Small intestine (tissue), 7 donors: ENCODE measurements around the gene ZNF664. TPM values are rescaled to one million over a fixed set of nuclear protein-coding genes. Genes with fewer than 3 reads are reported as not detected.

Source experiments
- DNase-seq, 2 donors: peaks; one replicate each; pipeline versions ENCODE4 v3.0.0 to v3.0.0-alpha.2; 2013
- FAIRE-seq: peaks from 2 replicates; lab custom pipeline; 2012; peaks lifted over from hg19 to GRCh38; lab: Jason Lieb, UNC
- H3K27ac ChIP-seq, 3 donors: one replicate each; pipeline ENCODE4 v1.5.1; 2013; ENCODE audit warnings: low read length in 2 of 3, mild to moderate bottlenecking in 2 of 3, control low read depth in 1 of 3, inconsistent platforms in 1 of 3, low read depth in 1 of 3, moderate library complexity in 1 of 3
- H3K27me3 ChIP-seq, 3 donors: one replicate each; pipeline ENCODE4 v1.6.1; 2013; ENCODE audit warnings: low read length in 3 of 3, inconsistent platforms in 1 of 3; ENCODE audit not compliant: control insufficient read depth in 3 of 3, insufficient read depth in 3 of 3
- H3K36me3 ChIP-seq, 3 donors: one replicate each; pipeline ENCODE4 v1.6.1; 2013; ENCODE audit warnings: low read length in 3 of 3, inconsistent platforms in 1 of 3, low read depth in 1 of 3, mild to moderate bottlenecking in 1 of 3, moderate library complexity in 1 of 3; ENCODE audit not compliant: control insufficient read depth in 3 of 3, insufficient read depth in 2 of 3
- H3K4me1 ChIP-seq, 3 donors: one replicate each; pipeline ENCODE4 v1.6.1; 2013; ENCODE audit warnings: low read length in 2 of 3, inconsistent platforms in 1 of 3, low read depth in 1 of 3, mild to moderate bottlenecking in 1 of 3, moderate library complexity in 1 of 3; ENCODE audit not compliant: control insufficient read depth in 3 of 3, insufficient read depth in 2 of 3
- H3K4me3 ChIP-seq, 3 donors: one replicate each; pipeline ENCODE4 v1.5.1; 2013; ENCODE audit warnings: low read length in 3 of 3, control low read depth in 1 of 3, inconsistent platforms in 1 of 3, low read depth in 1 of 3, mild to moderate bottlenecking in 1 of 3, moderate library complexity in 1 of 3
- H3K9me3 ChIP-seq, 2 donors: one replicate each; pipeline ENCODE4 v1.6.1; 2013; ENCODE audit warnings: low read depth in 1 of 2, low read length in 1 of 2; ENCODE audit not compliant: control insufficient read depth in 2 of 2, insufficient read depth in 1 of 2
- whole genome bisulfite sequencing, 3 donors: extraction: QIAGEN DNeasy Blood & Tissue Kit; methylation state at CpG; one replicate each; pipeline ENCODE4 v1.1.7; 2013; 5-methylcytosine and 5-hydroxymethylcytosine counted together
- polyA plus RNA-seq, 4 donors: library from polyadenylated mRNA; stranded (reverse) in 3 of 4; unstranded in 1 of 4; fragments of 200-250 nt in 3 of 4; fragments of 120-200 nt in 1 of 4; gene quantifications; one replicate each; pipeline versions ENCODE4 v1.2.1 to v1.2.3, GENCODE V29; 2013
- donor health status: healthy with polysubstance abuse.
- donor health status: control.
- donor health status: control.
- donor health status: Bipolar disorder and iron deficiency.
- donor health status: healthy.

Gene ZNF664
- polyA plus RNA-seq, 4 donors, result 59.9 to 147 (median 92.4) TPM

- no peak for FAIRE-seq
- DNase-seq, result no peak
- Histone ChIP-seq H3K36me3 (peaks cover 0 to 10% (median 0%) of the 10 kb centered on the region in 3 donors), H3K27me3 (no peaks in the 10 kb centered on the region), H3K27ac (no peak overlapping the region), H3K4me3 (no peak overlapping the region), H3K9me3 (peaks cover 0 to 3% of the 10 kb centered on the region in 2 donors), H3K4me1 (no peaks in the 10 kb centered on the region)
- 82 to 86% (median 83%) methylated on average over 7 of the region's 7 CpGs for WGBS, 3 donors
These were observed 51.8 kb downstream of the ZNF664 start for GRCh38 chr12:124024776-124025175.

DNA sequence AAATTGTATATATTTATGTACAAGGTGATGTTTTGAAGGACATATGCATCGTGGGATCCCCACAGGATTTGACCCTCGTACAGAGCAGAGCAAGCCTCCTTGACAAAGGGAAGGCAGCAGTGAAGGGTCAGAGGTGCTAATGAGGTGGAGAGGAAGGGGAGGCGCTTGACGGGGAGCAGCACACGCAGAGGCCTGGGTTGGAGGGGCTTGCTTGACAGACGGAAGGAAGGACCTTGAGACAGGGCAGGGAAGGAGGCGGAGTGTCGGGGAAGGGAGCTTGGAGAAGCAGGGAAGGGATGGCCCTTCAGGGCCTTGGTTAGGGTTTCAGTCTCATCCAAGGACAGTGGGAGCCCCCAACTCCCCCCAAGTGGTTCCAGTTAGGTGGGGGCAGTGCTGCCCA, 52.6 kb downstream of the ZNF664 start:
- FAIRE-seq, result no peak
- WGBS, 3 donors, result 81 to 84% (median 83%) methylated on average over 8 of the region's 8 CpGs

DNA sequence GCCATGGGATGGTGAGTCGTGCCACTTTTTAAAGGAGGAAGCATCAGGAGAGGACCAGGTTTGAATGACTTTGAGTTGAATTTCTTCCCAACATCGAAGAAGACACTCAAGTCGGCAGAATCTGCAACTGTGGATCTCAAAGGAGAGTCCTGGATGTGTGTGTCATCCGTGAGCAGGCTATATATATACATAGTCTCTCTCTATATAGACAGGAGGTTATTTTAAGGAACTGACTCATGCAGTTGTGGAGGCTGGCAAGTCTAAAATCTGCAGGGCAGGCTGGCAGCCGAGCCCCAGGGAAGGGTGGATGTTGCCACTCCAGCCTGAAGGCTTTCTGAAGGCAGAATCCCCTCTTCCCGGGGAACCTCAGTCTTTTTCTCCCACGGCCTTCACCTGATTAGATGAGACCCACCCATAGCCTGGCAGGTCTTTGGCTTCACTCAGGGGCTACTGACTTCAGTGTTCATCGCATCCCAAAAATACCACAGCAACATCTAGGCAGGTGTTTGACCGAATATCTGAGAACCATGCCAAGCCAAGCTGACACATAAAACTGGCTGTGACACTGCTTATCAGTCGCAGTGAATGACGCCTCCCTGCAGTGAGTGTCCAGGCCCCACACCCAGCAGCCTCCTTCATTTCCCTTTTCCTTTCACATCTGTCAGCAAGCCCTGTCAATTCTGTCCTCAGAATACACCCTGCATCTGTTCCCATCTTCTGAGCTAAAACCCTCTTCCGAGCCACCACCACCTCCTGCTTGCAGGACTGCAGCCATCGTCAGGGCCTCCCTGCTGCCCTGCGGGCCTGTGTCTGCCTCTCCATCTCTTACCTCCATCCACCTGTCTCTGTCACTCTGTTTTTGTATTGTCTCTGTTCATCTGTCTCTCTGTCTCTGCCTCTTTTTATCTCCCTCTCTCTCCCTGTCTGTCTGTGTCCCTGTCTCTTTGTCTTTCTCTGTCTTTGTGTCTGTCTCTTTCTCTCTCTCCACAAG, 54.0 kb downstream of the ZNF664 start:
- DNase-seq, result no peak
- WGBS, 3 donors, result 83 to 89% (median 88%) methylated on average over 14 of the region's 14 CpGs
- Histone ChIP-seq H3K27me3 (no peaks in the 10 kb centered on the region), H3K36me3 (peaks cover 0 to 14% (median 0%) of the 10 kb centered on the region in 3 donors), H3K4me1 (no peaks in the 10 kb centered on the region), H3K27ac (no peak overlapping the region), H3K9me3 (peaks cover 0 to 1% of the 10 kb centered on the region in 2 donors), H3K4me3 (no peak overlapping the region)
- FAIRE-seq, result no peak

More for the DNA sequence above, 52.6 kb downstream of the ZNF664 start:
- Histone ChIP-seq H3K4me1 (no peaks in the 10 kb centered on the region), H3K4me3 (no peak overlapping the region), H3K27me3 (no peaks in the 10 kb centered on the region), H3K9me3 (peaks cover 0 to 3% of the 10 kb centered on the region in 2 donors), H3K36me3 (peaks cover 0 to 14% (median 0%) of the 10 kb centered on the region in 3 donors), H3K27ac (no peak overlapping the region)
- DNase-seq, result no peak

DNA sequence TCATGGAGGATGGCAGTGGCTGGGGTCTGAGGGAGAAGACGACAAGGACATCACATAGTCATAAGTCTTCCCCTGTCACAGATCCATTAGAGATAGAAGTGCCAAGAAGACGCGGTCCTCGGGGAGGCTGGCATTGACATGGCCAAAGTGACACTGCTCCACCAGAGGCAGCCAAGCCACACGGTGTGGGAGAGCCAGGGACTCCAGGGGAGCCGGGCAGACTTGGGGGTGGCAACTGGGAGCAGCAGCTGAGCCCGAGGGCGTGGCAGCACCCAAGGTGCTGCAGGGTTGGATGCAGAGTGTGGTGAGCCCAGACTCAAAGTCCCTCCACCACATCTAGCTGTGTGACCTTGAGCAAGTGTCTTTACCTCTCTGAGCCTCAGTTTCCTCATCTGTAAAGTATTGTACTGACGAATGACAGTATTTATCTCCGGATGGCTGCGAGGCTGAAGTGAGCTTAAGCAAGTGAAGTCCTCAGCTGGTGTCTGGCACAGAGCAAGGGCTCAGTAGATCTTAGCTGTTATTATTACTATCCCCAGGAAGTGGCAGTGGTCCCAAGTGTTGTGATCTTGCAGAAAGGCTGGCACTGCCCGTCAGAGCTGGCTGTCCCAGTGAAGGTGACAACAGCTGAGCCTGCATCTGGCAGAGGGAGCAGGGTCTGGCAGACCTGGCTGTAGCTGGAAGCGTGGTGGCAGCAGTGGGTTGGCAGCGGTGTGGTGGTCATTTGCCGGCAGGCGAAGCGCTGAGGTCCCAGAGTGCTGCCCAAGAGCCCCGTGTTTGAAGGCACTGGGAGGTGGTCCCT, 54.9 kb downstream of the ZNF664 start:
- Histone ChIP-seq H3K4me3 (no peak overlapping the region), H3K4me1 (no peaks in the 10 kb centered on the region), H3K36me3 (peaks cover 0 to 14% (median 0%) of the 10 kb centered on the region in 3 donors), H3K27me3 (no peaks in the 10 kb centered on the region), H3K9me3 (no peaks in the 10 kb centered on the region), H3K27ac (no peak overlapping the region)
- FAIRE-seq (no peak), DNase-seq (no peak)
- WGBS, 3 donors, result 68 to 82% (median 73%) methylated on average over 18 of the region's 18 CpGs

DNA sequence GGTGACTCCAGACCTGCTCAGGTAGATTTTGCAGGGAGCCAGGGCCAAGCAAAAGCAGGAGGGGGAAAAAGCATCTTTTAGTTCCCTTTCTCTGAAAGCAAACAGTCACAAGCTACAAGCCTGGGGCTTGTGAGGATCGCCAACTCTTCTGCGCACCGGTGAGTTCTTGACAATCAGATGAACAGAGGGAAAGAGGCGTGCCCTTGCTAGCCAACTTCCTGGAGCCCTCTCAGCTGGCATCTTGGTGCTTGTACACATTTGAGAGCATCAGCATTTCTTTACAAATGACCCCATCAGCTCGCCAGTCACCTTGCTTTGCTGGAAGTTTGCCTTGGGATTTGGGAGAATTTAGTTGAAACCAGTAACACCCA, 55.5 kb downstream of the ZNF664 start:
- no peaks in the 10 kb centered on the region for H3K27me3 ChIP-seq
- FAIRE-seq, result no peak
- no peaks in the 10 kb centered on the region for H3K4me1 ChIP-seq

GRCh38 chr12:124030008-124030407, 57.0 kb downstream of the ZNF664 start:
- no peaks in the 10 kb centered on the region for H3K9me3 ChIP-seq
- H3K27me3 ChIP-seq, result no peaks in the 10 kb centered on the region
- no peak overlapping the region for H3K4me3 ChIP-seq
- no peak for FAIRE-seq
- no peak for DNase-seq
- H3K27ac ChIP-seq, result no peak overlapping the region
- H3K36me3 ChIP-seq, result peaks cover 0 to 8% (median 0%) of the 10 kb centered on the region in 3 donors
- H3K4me1 ChIP-seq, result no peaks in the 10 kb centered on the region
- WGBS, 3 donors, result 79 to 86% (median 82%) methylated on average over 12 of the region's 12 CpGs

More for the DNA sequence above, 55.5 kb downstream of the ZNF664 start:
- 32 to 50% (median 36%) methylated on average over 5 of the region's 5 CpGs for WGBS, 3 donors
- peaks cover 0 to 14% (median 0%) of the 10 kb centered on the region in 3 donors for H3K36me3 ChIP-seq
- H3K4me3 ChIP-seq, result no peak overlapping the region
- no peak for DNase-seq
- H3K9me3 ChIP-seq, result no peaks in the 10 kb centered on the region
- no peak overlapping the region for H3K27ac ChIP-seq

DNA sequence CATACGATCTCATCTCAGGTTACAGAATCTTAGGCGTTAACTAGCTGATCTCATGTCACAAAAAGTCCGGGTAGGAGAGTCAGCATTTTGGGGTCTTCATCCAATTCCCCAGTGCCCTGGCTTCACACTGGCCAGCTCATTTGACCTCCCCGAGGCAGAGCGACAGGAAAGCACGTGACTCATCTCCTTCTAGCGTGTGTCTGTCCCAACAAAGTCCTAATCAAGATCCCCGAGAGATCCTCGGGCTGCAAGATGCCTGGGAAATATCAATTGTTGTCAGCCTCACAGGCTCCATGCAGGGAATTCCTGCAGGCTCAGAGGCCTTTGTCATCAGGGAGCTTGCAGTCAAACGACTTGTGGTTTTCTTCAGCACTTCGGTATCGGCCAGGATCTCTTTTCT, 57.5 kb downstream of the ZNF664 start:
- Histone ChIP-seq H3K4me3 (no peak overlapping the region), H3K27me3 (no peaks in the 10 kb centered on the region), H3K4me1 (no peaks in the 10 kb centered on the region), H3K9me3 (no peaks in the 10 kb centered on the region), H3K27ac (no peak overlapping the region), H3K36me3 (peaks cover 0 to 8% (median 0%) of the 10 kb centered on the region in 3 donors)
- 51 to 76% (median 69%) methylated on average over 12 of the region's 12 CpGs for WGBS, 3 donors
- DNase-seq, result no peak
- FAIRE-seq, result no peak

DNA sequence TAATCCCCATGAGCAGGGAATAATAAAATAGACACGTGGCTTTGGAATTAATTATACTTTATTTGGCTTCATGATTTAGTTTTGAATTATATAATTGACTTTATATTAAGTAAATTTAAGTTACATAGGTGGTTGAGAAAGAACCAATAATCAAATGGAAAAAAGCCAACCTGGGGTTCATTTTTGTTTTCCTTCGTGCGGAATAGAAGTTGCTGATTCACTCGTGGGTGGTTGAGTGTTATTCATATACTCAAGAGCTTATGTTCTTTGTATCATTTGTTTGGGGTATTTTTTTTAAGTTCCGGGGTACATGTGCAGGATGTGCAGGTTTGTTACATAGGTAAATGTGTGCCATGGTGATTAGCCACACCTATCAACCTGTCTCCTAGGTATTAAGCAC, 58.0 kb downstream of the ZNF664 start:
- no peak for FAIRE-seq
- no peak overlapping the region for H3K27ac ChIP-seq
- H3K9me3 ChIP-seq, result no peaks in the 10 kb centered on the region
- H3K4me1 ChIP-seq, result no peaks in the 10 kb centered on the region
- WGBS, 3 donors, result 88 to 95% (median 92%) methylated on average over 5 of the region's 5 CpGs
- no peak overlapping the region for H3K4me3 ChIP-seq
- no peaks in the 10 kb centered on the region for H3K27me3 ChIP-seq
- peaks cover 0 to 8% (median 0%) of the 10 kb centered on the region in 3 donors for H3K36me3 ChIP-seq
- no peak for DNase-seq
